Bronchial smooth muscle cell (primary cell): ENCODE results near the gene SSBP4. TPM values are rescaled to one million over a fixed set of nuclear protein-coding genes. Genes with fewer than 3 reads are reported as not detected.

Experiments
- total RNA-seq: library from RNA; depleted of rRNA; stranded (reverse); fragments of >200 nt; gene quantifications from 2 replicates; pipeline ENCODE4 v1.2.1, GENCODE V29; 2014

The SSBP4 gene
- 31.8 and 40.5 TPM in 2 replicates for total RNA-seq

DNA sequence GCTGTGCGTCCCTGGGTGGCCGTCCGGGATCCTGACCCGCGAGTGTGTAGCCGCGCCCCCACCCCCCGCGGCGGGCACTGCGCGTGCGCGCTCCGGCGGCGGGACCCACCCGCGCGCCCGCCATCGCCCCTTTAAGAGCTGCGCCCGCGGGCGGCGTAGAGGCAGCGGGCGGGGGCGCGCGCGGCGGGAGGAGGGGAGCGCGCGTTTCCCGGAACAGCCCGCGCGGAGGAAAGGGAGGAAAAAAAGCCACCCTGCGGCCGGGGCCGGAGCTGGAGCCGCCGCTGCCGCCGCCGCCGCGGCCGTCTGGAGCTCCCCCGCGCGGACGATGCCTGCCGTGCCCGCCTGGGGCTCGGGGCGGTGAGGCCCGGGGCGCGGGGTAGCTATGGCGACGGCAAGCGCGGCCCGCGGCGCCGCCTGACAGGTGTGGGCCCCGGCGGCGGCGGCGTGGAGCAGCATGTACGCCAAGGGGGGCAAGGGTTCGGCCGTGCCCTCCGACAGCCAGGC lies at the start of gene SSBP4:
SSBP4 (plus strand) TSS at position 204 of the 504 bp plus-strand sequence; CDS start at position 455, 251 bp downstream.

DNA sequence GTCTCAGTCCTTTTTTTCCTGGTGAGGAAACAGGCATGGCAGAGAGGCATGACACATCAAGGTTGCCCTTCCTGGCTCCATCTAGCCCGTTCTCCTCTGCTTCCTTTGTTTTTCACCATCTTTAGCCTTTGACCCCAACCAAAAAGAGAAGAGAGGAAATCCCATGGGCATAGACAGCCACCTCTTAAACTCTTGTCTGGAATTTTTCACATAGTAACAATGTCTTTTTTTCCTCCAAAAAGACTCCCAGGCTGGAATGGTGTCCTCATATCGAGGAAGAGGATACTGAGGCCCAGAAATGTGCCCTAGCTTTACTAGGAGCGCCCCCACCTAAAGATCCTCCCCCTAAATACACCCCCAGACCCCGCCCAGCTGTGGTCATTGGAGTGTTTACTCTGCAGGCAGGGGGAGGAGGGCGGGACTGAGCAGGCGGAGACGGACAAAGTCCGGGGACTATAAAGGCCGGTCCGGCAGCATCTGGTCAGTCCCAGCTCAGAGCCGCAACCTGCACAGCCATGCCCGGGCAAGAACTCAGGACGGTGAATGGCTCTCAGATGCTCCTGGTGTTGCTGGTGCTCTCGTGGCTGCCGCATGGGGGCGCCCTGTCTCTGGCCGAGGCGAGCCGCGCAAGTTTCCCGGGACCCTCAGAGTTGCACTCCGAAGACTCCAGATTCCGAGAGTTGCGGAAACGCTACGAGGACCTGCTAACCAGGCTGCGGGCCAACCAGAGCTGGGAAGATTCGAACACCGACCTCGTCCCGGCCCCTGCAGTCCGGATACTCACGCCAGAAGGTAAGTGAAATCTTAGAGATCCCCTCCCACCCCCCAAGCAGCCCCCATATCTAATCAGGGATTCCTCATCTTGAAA lies 33.3 kb upstream of the SSBP4 start, which contains the start of gene GDF15:
GDF15 (plus strand) TSS at position 484 of the 868 bp plus-strand sequence; CDS start at position 516, 32 bp downstream.

DNA sequence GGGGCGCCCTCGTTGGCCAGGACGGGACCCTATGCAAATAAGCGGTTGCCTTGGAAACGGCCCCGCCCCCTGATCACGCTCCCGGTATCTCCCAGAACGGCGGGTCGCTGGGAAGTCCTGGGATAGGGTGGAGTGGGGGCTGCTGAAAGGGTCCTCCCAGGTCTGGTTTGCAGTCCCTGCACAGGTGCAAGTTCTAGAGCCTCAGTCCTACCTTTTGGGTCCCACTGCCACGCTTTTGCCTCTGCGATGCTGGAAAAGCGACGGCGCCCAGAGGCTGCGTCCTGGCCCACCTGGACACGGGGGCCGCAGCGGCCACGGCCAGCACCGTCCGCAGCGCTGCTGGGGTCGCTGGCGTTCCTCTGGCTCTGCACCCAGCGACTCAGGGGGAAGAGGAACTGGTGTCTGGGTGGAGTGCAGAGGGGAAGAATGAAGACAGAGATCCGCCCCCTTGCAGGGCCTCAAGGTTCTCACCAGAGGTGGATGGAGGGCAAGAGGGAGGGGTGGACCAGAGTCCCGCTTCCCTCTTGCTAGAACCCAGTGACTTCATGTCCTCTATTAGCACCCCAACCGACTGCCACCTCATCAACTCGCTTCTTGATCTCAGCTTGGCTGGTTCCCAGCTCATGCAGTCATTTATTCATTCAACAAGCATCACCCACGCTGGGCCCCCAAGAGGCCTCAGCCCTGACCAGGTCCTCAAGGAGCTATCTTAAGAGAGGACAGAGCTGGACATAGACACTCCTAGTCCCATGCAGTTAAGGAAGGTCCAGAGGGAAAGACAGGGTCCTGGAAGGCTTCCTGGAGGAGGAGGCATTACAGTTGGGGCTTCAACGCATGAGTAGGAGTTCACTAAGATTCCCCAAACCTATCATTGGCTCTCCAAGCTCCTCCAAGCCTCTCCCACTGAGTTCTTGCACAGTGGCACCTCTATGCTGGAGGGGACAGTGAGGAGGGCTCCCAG lies 21.7 kb upstream of the SSBP4 start, which contains the start of gene LRRC25:
LRRC25 (minus strand) TSS at position 381 of the 961 bp plus-strand sequence. CDS start 659 bp downstream, outside the sequence.

DNA sequence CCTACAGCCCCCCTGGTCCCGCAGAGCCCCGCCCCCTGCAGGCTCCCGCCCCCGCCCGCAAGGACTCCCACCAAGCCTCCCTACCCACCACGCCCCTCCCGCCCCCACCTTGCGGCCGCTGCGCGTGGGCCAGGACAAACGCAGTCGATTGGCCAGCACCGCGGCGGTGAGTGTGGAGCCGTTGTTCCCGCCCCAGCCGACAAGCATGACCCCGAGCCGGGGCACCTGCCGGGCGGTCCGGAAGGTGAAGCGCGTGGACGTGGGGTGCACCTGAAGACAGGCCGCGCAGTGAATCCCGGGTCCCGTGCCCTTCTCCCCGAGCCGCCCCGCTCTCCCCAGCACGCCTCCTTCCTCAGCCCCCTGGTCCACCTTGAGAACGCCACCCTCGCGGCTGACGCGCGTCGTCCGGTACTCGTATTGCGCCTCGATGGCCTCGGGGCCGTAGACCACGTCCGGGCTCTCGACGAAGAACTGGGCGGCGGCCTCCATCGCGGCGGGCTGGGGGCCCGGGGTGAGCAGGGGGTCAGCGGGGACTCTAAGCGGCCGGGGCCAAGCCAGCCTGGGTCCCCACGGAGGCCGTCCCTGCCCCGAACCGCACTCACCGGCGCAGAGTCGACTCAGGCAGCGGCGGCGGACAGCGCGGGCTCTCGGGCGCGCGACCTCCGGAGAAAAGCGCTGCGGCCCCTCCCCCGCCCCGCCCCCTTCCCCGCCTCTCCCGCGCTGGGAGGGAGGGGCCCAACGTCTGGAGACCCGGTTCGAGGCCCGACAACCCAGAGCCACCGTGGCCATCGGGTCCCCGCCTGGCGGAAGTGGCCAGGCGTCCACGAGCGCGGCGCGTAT lies 18.5 kb downstream of the SSBP4 start, which contains the start of gene ISYNA1:
ISYNA1 (minus strand) TSS at position 643 of the 840 bp plus-strand sequence; CDS start at position 489, 154 bp downstream.

Other genes starting within 250 kb of the SSBP4 start
- 9.5 and 35.3 TPM in 2 replicates for gene IFI30, start 245.6 kb upstream of the SSBP4 start, total RNA-seq
- 4.2 and 5.2 TPM in 2 replicates for gene MPV17L2, start 226.2 kb upstream of the SSBP4 start, total RNA-seq
- gene RAB3A, start 215.4 kb upstream of the SSBP4 start, total RNA-seq, result 3.2 and 11.1 TPM in 2 replicates
- 2.2 and 2.9 TPM in 2 replicates for gene PDE4C, start 193.0 kb upstream of the SSBP4 start, total RNA-seq
- 0.43 and 0.63 TPM in 2 replicates for gene IQCN, start 144.9 kb upstream of the SSBP4 start, total RNA-seq
- 71.4 and 107 TPM in 2 replicates for gene JUND, start 137.8 kb upstream of the SSBP4 start, total RNA-seq
- gene LSM4, start 96.3 kb upstream of the SSBP4 start, total RNA-seq, result 59.2 and 128 TPM in 2 replicates
- gene PGPEP1, start 78.8 kb upstream of the SSBP4 start, total RNA-seq, result 42.6 and 66.2 TPM in 2 replicates
- gene GDF15, start 33.2 kb upstream of the SSBP4 start, total RNA-seq, result 33.8 and 41.9 TPM in 2 replicates
- 0.16 and 0.34 TPM in 2 replicates for gene LRRC25, start 21.8 kb upstream of the SSBP4 start, total RNA-seq
- gene ISYNA1, start 18.7 kb downstream of the SSBP4 start, total RNA-seq, result 13.8 and 18.4 TPM in 2 replicates
- gene ELL, start 102.7 kb downstream of the SSBP4 start, total RNA-seq, result 13.1 and 13.7 TPM in 2 replicates
- 278 and 286 TPM in 2 replicates for gene FKBP8, start 124.2 kb downstream of the SSBP4 start, total RNA-seq
- gene KXD1, start 138.5 kb downstream of the SSBP4 start, total RNA-seq, result 46.8 and 48.9 TPM in 2 replicates
- gene UBA52, start 152.5 kb downstream of the SSBP4 start, total RNA-seq, result 878 and 1,590 TPM in 2 replicates
- gene REX1BD, start 169.4 kb downstream of the SSBP4 start, total RNA-seq, result 57.2 and 69.6 TPM in 2 replicates
- 92.0 and 110 TPM in 2 replicates for gene CRLF1, start 187.4 kb downstream of the SSBP4 start, total RNA-seq
- 2.2 and 5.0 TPM in 2 replicates for gene TMEM59L, start 193.5 kb downstream of the SSBP4 start, total RNA-seq
- 5.5 and 12.2 TPM in 2 replicates for gene KLHL26, start 217.6 kb downstream of the SSBP4 start, total RNA-seq